Measurements from ENCODE around the gene BICD2.
"Not testable (repeated sequence)": the region's sequence is repeated elsewhere in the genome, so short reads cannot be mapped to it uniquely, and the experiment has no call there.

DNA sequence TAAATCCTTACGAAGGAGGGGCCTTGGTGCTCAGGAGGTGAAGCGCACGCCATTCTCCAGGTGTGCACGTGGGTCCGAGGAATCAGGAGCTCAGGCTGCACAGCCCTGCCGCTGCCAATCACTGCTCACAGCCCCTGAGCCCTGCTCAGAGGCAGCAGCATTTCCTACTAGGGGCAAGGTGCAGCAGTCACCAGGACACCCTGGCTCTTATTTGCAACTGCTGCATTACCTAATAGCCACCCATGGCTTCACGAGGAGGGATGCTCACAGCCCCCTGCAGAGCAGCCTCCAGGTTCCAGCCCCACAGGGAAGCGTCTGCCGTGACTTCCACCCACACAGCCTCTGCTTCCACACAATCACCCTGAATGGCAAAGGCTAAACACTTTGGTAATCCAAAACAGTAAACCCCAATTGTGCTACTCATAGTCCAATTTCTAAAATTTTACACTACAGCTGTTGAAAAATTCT lies 31.7 kb upstream of the BICD2 start:
- not testable (repeated sequence) for TF ChIP-seq CTCF (conservative IDR thresholded peaks at IDR 0.05); ZFX (IDR thresholded peaks at IDR 0.05)

Measured in C4-2B (cell line).